Measurements from ENCODE around the gene ITGA5. TPM values are rescaled to one million over a fixed set of nuclear protein-coding genes. Genes with fewer than 3 reads are reported as not detected.

Gene ITGA5
- total RNA-seq, 1 experiment from 2014 or later, result 49.7 TPM

DNA sequence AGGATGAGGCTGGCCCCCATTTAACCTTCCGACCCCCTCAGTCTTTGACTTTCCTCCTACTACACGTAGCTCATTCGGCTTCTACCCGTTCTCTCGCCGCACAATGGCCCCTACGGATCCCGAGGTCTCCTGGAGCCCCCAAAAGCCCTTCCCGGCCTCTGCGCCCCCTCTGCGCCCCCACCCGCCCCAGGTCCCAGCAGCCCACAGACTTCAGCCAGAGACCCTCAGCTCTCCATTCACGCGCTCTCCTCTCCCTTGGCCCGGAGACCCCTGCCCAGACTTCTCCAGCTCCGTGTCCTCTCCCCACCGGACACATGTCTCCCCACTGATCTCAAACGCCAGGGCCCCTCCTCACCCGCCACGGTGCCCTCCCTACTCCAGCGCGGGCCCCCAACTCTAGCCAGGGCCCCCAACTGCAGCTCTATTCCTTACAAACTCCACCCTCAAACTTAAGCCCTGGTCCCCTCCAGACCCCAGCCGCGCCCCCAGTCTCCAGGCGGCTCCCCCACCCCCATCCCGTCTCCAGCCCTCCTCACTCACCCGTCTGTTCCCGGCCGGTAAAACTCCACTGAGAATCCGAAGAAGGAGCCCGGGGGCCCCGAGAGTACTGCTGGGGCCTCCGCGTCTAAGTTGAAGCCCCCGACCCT, 502 bp downstream of the ITGA5 start:
- DNase-seq (ENCODE audit: low read depth, low spot score) (no peak), ATAC-seq (peak; percentile 46)
- H3K36me3 ChIP-seq (ENCODE audit: control insufficient read depth in 1 of 2, insufficient read depth in 2 of 2, low read length in 2 of 2), result no peaks in the 10 kb centered on the region
- ChIA-PET RAD21 (ENCODE audit: low non-redundant PET in 1 of 2, low total read pairs in 2 of 2, uncharacterized antibody in 2 of 2, unreplicated experiment in 2 of 2) (interaction anchor here in 1 of 2 experiments (0.6 to 0.7 kb wide), 2 partner anchors 19 to 51 kb away, joined by 3 to 4 read pairs; no protein-coding TSS in a partner anchor), POLR2A (interaction anchor here (1.7 kb wide), 1 partner anchor 19 kb away, joined by 5 read pairs; no protein-coding TSS in a partner anchor), CTCF (interaction anchor here (7.1 kb wide), 1 partner anchor 19 kb away, joined by 41 read pairs; no protein-coding TSS in a partner anchor)
- no peaks in the 10 kb centered on the region for H3K27me3 ChIP-seq (ENCODE audit: insufficient read depth, low read length)
- TF ChIP-seq RAD21 (IDR thresholded peaks at IDR 0.05; ENCODE audit: low read depth), result no peak
- TF ChIP-seq EGR1 (IDR thresholded peaks at IDR 0.05; ENCODE audit: low read depth), result no peak
- TF ChIP-seq SIN3A (IDR thresholded peaks at IDR 0.05; ENCODE audit: low read depth), result no peak
- TF ChIP-seq ZFX (IDR thresholded peaks at IDR 0.05), result 0 out of 2 replicates have a peak, but pooled peaks have one; percentile 43
- TF ChIP-seq CEBPB (IDR thresholded peaks at IDR 0.05; ENCODE audit: low read depth), result no peak
- no peak for TF ChIP-seq YY1 (IDR thresholded peaks at IDR 0.05; ENCODE audit: extremely low read depth, insufficient replicate concordance, low read depth, low read length)
- no peak for TF ChIP-seq FOSL1 (IDR thresholded peaks at IDR 0.05; ENCODE audit: low read depth)
- TF ChIP-seq, protein P1, sequence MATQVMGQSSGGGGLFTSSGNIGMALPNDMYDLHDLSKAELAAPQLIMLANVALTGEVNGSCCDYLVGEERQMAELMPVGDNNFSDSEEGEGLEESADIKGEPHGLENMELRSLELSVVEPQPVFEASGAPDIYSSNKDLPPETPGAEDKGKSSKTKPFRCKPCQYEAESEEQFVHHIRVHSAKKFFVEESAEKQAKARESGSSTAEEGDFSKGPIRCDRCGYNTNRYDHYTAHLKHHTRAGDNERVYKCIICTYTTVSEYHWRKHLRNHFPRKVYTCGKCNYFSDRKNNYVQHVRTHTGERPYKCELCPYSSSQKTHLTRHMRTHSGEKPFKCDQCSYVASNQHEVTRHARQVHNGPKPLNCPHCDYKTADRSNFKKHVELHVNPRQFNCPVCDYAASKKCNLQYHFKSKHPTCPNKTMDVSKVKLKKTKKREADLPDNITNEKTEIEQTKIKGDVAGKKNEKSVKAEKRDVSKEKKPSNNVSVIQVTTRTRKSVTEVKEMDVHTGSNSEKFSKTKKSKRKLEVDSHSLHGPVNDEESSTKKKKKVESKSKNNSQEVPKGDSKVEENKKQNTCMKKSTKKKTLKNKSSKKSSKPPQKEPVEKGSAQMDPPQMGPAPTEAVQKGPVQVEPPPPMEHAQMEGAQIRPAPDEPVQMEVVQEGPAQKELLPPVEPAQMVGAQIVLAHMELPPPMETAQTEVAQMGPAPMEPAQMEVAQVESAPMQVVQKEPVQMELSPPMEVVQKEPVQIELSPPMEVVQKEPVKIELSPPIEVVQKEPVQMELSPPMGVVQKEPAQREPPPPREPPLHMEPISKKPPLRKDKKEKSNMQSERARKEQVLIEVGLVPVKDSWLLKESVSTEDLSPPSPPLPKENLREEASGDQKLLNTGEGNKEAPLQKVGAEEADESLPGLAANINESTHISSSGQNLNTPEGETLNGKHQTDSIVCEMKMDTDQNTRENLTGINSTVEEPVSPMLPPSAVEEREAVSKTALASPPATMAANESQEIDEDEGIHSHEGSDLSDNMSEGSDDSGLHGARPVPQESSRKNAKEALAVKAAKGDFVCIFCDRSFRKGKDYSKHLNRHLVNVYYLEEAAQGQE (IDR thresholded peaks at IDR 0.05; ENCODE audit: low read depth), result no peak
- no peaks in the 10 kb centered on the region for H3K9me3 ChIP-seq (ENCODE audit: control insufficient read depth in 1 of 2, insufficient read depth in 1 of 2, low read depth in 1 of 2, low read length in 2 of 2)
- peaks cover 19 to 67% of the 10 kb centered on the region in 2 experiments for H3K4me1 ChIP-seq (ENCODE audit: control insufficient read depth in 1 of 2, insufficient read depth in 2 of 2, low read length in 2 of 2)
- BruUV-seq (replicated peaks), result no TSS peak
- no peaks in the 10 kb centered on the region for H4K20me1 ChIP-seq (ENCODE audit: insufficient read depth)
- peak overlapping the region; percentile 89 for H3K9ac ChIP-seq (ENCODE audit: low read length)
- H3K4me2 ChIP-seq (ENCODE audit: low read length), result peak overlapping the region; percentile 93
- intact Hi-C loops (cut with micrococcal nuclease), result no loop called here
- H2AFZ ChIP-seq (ENCODE audit: low read depth, low read length, poor library complexity, severe bottlenecking), result no peak overlapping the region
- no peaks in the 10 kb centered on the region for H3K9me2 ChIP-seq (ENCODE audit: insufficient read depth)
- H3K27ac ChIP-seq (ENCODE audit: low read depth, low read length), result peak overlapping the region; percentile 77
- peaks cover 45% of the 10 kb centered on the region for H3K79me2 ChIP-seq (ENCODE audit: insufficient read depth, low read length)
- H3K4me3 ChIP-seq (replicated peaks in 1 of 2; ENCODE audit: low read depth in 1 of 2, low read length in 2 of 2), result peak overlapping the region; percentile 87 to 95
